H1 (cell line): ENCODE data around the gene CUL9. TPM values are rescaled to one million over a fixed set of nuclear protein-coding genes. Genes with fewer than 3 reads are reported as not detected.

Source experiments
- CTCF ChIA-PET: fragments of 300-600 bp; sonication (Branson Sonifier 250); formaldehyde crosslinking; loops from one replicate; lab custom pipeline; 2021; ENCODE audit not compliant: partially characterized antibody; lab: Charles Lee
- POLR2A ChIA-PET: fragments of 300-600 bp; sonication (Branson Sonifier 250); formaldehyde crosslinking; loops from one replicate; lab custom pipeline; 2021; ENCODE audit warnings: inconsistent platforms; ENCODE audit not compliant: partially characterized antibody; lab: Charles Lee
- DNase-seq, 2 experiments: peaks; one replicate each; pipeline versions ENCODE4 v3.0.0 to v3.0.0-alpha.2; 2010 to 2022; ENCODE audit warnings: low spot score in 2 of 2, low read depth in 1 of 2, mixed read lengths in 1 of 2
- FAIRE-seq: peaks from 2 replicates; lab custom pipeline; 2011; peaks lifted over from hg19 to GRCh38; lab: Jason Lieb, UNC
- H2AFZ ChIP-seq: 2 replicates; pipeline ENCODE4 v1.8.1; 2012; ENCODE audit warnings: low read length, inconsistent platforms
- H2AK5ac ChIP-seq: 2 replicates; pipeline ENCODE4 v1.6.1; 2013; ENCODE audit warnings: low read depth, low read length
- H2BK120ac ChIP-seq: replicated peaks from 2 replicates; pipeline ENCODE3; 2013; ENCODE audit warnings: low read depth, low read length, inconsistent platforms
- H2BK12ac ChIP-seq: 2 replicates; pipeline ENCODE4 v1.6.1; 2013; ENCODE audit warnings: low read depth, low read length
- H2BK15ac ChIP-seq: 2 replicates; pipeline ENCODE4 v1.6.1; 2013; ENCODE audit warnings: low read length
- H2BK20ac ChIP-seq: 2 replicates; pipeline ENCODE4 v1.6.1; 2013; ENCODE audit warnings: low read length
- H2BK5ac ChIP-seq: 2 replicates; pipeline ENCODE4 v1.6.1; 2013; ENCODE audit warnings: low read depth, low read length
- H3K14ac ChIP-seq: 2 replicates; pipeline ENCODE4 v1.6.1; 2013; ENCODE audit warnings: inconsistent platforms; ENCODE audit not compliant: insufficient read length
- H3K18ac ChIP-seq: 2 replicates; pipeline ENCODE4 v1.6.1; 2013; ENCODE audit warnings: low read length; ENCODE audit errors: extremely low read depth
- H3K23ac ChIP-seq: 2 replicates; pipeline ENCODE4 v1.6.1; 2013; ENCODE audit warnings: inconsistent platforms; ENCODE audit not compliant: insufficient read length
- H3K23me2 ChIP-seq: 2 replicates; pipeline ENCODE4 v1.6.1; 2013; ENCODE audit warnings: low read depth, low read length
- H3K27ac ChIP-seq: 2 replicates; pipeline ENCODE4 v1.6.1; 2011; ENCODE audit warnings: low read depth, low read length, inconsistent platforms
- H3K27me3 ChIP-seq, 4 experiments: replicated peaks in 1 of 4; 1 replicate in 1 of 4; 2 replicates in 3 of 4; pipeline versions ENCODE4 v1.6.1 to v1.8.1; 2011 to 2013; ENCODE audit warnings: low read length in 3 of 4, mild to moderate bottlenecking in 3 of 4, inconsistent platforms in 2 of 4, mixed read lengths in 2 of 4, moderate library complexity in 1 of 4; ENCODE audit not compliant: control insufficient read depth in 3 of 4, insufficient read depth in 3 of 4; ENCODE audit errors: extremely low read depth in 1 of 4
- H3K36me3 ChIP-seq, 4 experiments: 2 replicates each; pipeline versions ENCODE4 v1.6.1 to v1.8.1; 2011 to 2013; ENCODE audit warnings: mild to moderate bottlenecking in 4 of 4, low read length in 3 of 4, moderate library complexity in 2 of 4, control low read depth in 1 of 4, inconsistent platforms in 1 of 4; ENCODE audit not compliant: insufficient read depth in 4 of 4, control insufficient read depth in 2 of 4
- H3K4ac ChIP-seq: replicated peaks from 2 replicates; pipeline ENCODE3; 2013; ENCODE audit warnings: low read length, low read depth, mixed read lengths, inconsistent platforms; ENCODE audit not compliant: insufficient read length
- H3K4me1 ChIP-seq, 4 experiments: replicated peaks in 1 of 4; 1 replicate in 1 of 4; 2 replicates in 3 of 4; pipeline versions ENCODE4 v1.6.1 to v1.8.1; 2011 to 2013; ENCODE audit warnings: low read length in 3 of 4, inconsistent platforms in 2 of 4, mixed read lengths in 1 of 4; ENCODE audit not compliant: insufficient read depth in 4 of 4, control insufficient read depth in 3 of 4
- H3K4me2 ChIP-seq, 2 experiments: 2 replicates each; pipeline versions ENCODE4 v1.6.1 to v1.8.1; 2011 to 2013; ENCODE audit warnings: low read depth in 2 of 2, low read length in 2 of 2, control low read depth in 1 of 2, inconsistent platforms in 1 of 2, mild to moderate bottlenecking in 1 of 2; ENCODE audit not compliant: insufficient read depth in 1 of 2
- H3K4me3 ChIP-seq, 4 experiments: fragments of 200-600, 300-600 bp in 1 of 4; sonication (generic), shearing (Covaris generic), sonication (Bioruptor Twin) in 1 of 4; 2 replicates each; pipeline versions ENCODE4 v1.5.1 to v1.8.1; 2011 to 2016; ENCODE audit warnings: low read length in 4 of 4, low read depth in 3 of 4, control low read depth in 2 of 4, inconsistent platforms in 2 of 4, mild to moderate bottlenecking in 2 of 4, mixed read lengths in 1 of 4, moderate library complexity in 1 of 4; ENCODE audit not compliant: insufficient read depth in 2 of 4; ENCODE audit errors: extremely low read depth in 1 of 4
- H3K56ac ChIP-seq: replicated peaks from 2 replicates; pipeline ENCODE3; 2013; ENCODE audit warnings: low read depth, mild to moderate bottlenecking, mixed read lengths, low read length, inconsistent platforms; ENCODE audit not compliant: insufficient read length
- H3K79me1 ChIP-seq: 2 replicates; pipeline ENCODE4 v1.6.1; 2013; ENCODE audit warnings: low read depth, low read length, control low read depth
- H3K79me2 ChIP-seq, 2 experiments: 2 replicates each; pipeline versions ENCODE4 v1.6.1 to v1.8.1; 2012 to 2013; ENCODE audit warnings: low read length in 2 of 2, mild to moderate bottlenecking in 2 of 2, inconsistent platforms in 1 of 2; ENCODE audit not compliant: insufficient read depth in 2 of 2, control insufficient read depth in 1 of 2
- H3K9ac ChIP-seq, 4 experiments: replicated peaks in 1 of 4; 1 replicate in 1 of 4; 2 replicates in 3 of 4; pipeline versions ENCODE4 v1.6.1 to v1.8.1; 2011 to 2013; ENCODE audit warnings: low read depth in 3 of 4, low read length in 3 of 4, control low read depth in 2 of 4, mild to moderate bottlenecking in 2 of 4, moderate library complexity in 2 of 4, inconsistent platforms in 1 of 4; ENCODE audit errors: extremely low read depth in 1 of 4
- H3K9me3 ChIP-seq, 2 experiments: 2 replicates each; pipeline versions ENCODE4 v1.6.1 to v1.8.1; 2012 to 2013; ENCODE audit warnings: mild to moderate bottlenecking in 2 of 2, moderate library complexity in 2 of 2, control low read depth in 1 of 2, inconsistent platforms in 1 of 2, low read depth in 1 of 2, low read length in 1 of 2, mixed read lengths in 1 of 2; ENCODE audit not compliant: insufficient read depth in 2 of 2
- H4K20me1 ChIP-seq, 2 experiments: replicated peaks in 1 of 2; 2 replicates each; pipeline versions ENCODE3 to v1.8.1; 2011 to 2013; ENCODE audit warnings: inconsistent platforms in 2 of 2, low read length in 2 of 2, mild to moderate bottlenecking in 1 of 2; ENCODE audit not compliant: insufficient read depth in 2 of 2, control insufficient read depth in 1 of 2
- H4K5ac ChIP-seq: 2 replicates; pipeline ENCODE4 v1.6.1; 2013; ENCODE audit warnings: low read length, low read depth, mixed read lengths, inconsistent platforms; ENCODE audit not compliant: insufficient read length
- H4K8ac ChIP-seq: 2 replicates; pipeline ENCODE4 v1.8.0; 2013; ENCODE audit warnings: mild to moderate bottlenecking, moderate library complexity, low read length, inconsistent platforms; ENCODE audit not compliant: insufficient read depth; ENCODE audit errors: extremely low read depth
- H4K91ac ChIP-seq: replicated peaks from 2 replicates; pipeline ENCODE3; 2013; ENCODE audit warnings: low read length, mixed read lengths, inconsistent platforms; ENCODE audit not compliant: insufficient read length
- ASH2L ChIP-seq: fragments of 200-600, 300-600 bp; sonication (generic); IDR thresholded peaks from one replicate; pipeline ENCODE4 v1.7.1; 2017; ENCODE audit warnings: low read length
- BRCA1 ChIP-seq: IDR thresholded peaks from 2 replicates; pipeline ENCODE4 v1.6.1; 2012; ENCODE audit warnings: low read depth, low read length, improper control_type of control experiment
- CREB1 ChIP-seq: IDR thresholded peaks from 2 replicates; pipeline ENCODE4 v1.6.1; 2012; ENCODE audit warnings: inconsistent platforms
- EP300 ChIP-seq, 2 experiments: IDR thresholded peaks; 1 replicate in 1 of 2; 2 replicates in 1 of 2; pipeline ENCODE4 v1.6.1; 2011 to 2012; ENCODE audit warnings: low read depth in 2 of 2, low read length in 2 of 2, mild to moderate bottlenecking in 2 of 2, borderline replicate concordance in 1 of 2, inconsistent platforms in 1 of 2, moderate library complexity in 1 of 2
- MAX ChIP-seq: IDR thresholded peaks from 2 replicates; pipeline ENCODE4 v1.6.1; 2012; ENCODE audit warnings: inconsistent platforms
- NANOG ChIP-seq: IDR thresholded peaks from 2 replicates; pipeline ENCODE4 v1.6.1; 2011; ENCODE audit warnings: low read length, low read depth, mild to moderate bottlenecking, inconsistent platforms; ENCODE audit not compliant: insufficient read depth, poor library complexity, severe bottlenecking
- NRF1 ChIP-seq: IDR thresholded peaks from 2 replicates; pipeline ENCODE4 v1.6.1; 2011; ENCODE audit warnings: mild to moderate bottlenecking, low read depth, low read length, improper control_type of control experiment
- POLR2AphosphoS5 ChIP-seq: IDR thresholded peaks from 2 replicates; pipeline ENCODE4 v1.6.1; 2011; ENCODE audit warnings: low read depth, low read length
- RBBP5 ChIP-seq: IDR thresholded peaks from 2 replicates; pipeline ENCODE4 v1.7.1; 2012; ENCODE audit warnings: low read depth, mild to moderate bottlenecking, inconsistent platforms, low read length, moderate library complexity, borderline replicate concordance
- RXRA ChIP-seq: IDR thresholded peaks from 2 replicates; pipeline ENCODE4 v1.6.1; 2011; ENCODE audit warnings: low read depth, mild to moderate bottlenecking, low read length, moderate library complexity; ENCODE audit not compliant: insufficient read depth
- SIRT6 ChIP-seq: IDR thresholded peaks from one replicate; pipeline ENCODE4 v1.7.1; 2012; ENCODE audit warnings: low read length, inconsistent platforms
- SP1 ChIP-seq: IDR thresholded peaks from 2 replicates; pipeline ENCODE4 v1.6.1; 2011; ENCODE audit warnings: low read depth, low read length
- TAF1 ChIP-seq: IDR thresholded peaks from 2 replicates; pipeline ENCODE4 v1.6.1; 2011; ENCODE audit warnings: mild to moderate bottlenecking, low read depth, low read length
- TEAD4 ChIP-seq: IDR thresholded peaks from 2 replicates; pipeline ENCODE4 v1.6.1; 2012; ENCODE audit warnings: low read depth, low read length, inconsistent platforms, mixed read lengths
- ZNF274 ChIP-seq: IDR thresholded peaks from 2 replicates; pipeline ENCODE4 v1.7.0; 2012; ENCODE audit warnings: low read length, borderline replicate concordance; ENCODE audit errors: extremely low read depth
- WGBS, 2 experiments: shearing (Covaris generic) in 1 of 2; methylation state at CpG; one replicate each; pipeline versions ENCODE4 v1.1.6 to v1.1.7; 2013 to 2015; ENCODE audit warnings: low lambda C conversion rate in 2 of 2, mixed read lengths in 2 of 2, inconsistent platforms in 1 of 2, low coverage in 1 of 2, missing lambda C conversion rate in 1 of 2; ENCODE audit not compliant: insufficient replicate concordance in 2 of 2, insufficient coverage in 1 of 2, insufficient read length in 1 of 2; ENCODE audit errors: extremely low coverage in 1 of 2, missing lambda C conversion rate in 1 of 2; 5-methylcytosine and 5-hydroxymethylcytosine counted together
- polyA plus RNA-seq, 7 experiments: library from polyadenylated mRNA; depleted of rRNA in 3 of 7; stranded (reverse) in 5 of 7; unstranded in 2 of 7; fragments of >200 nt in 5 of 7; fragments of 200-250 nt in 2 of 7; gene quantifications; 1 replicate in 5 of 7; 2 replicates in 1 of 7; 4 replicates in 1 of 7; pipeline versions ENCODE4 v1.2.1 to v1.2.3, GENCODE V29; 2011 to 2013; ENCODE audit warnings: missing spikeins in 2 of 7, mixed read lengths in 2 of 7
- total RNA-seq: library from RNA; stranded (reverse); fragmentation: NEBNext Ultra II Directional; extraction: Animal tissue kit (Norgen Biotek cat#: 25700); gene quantifications from 2 replicates; pipeline ENCODE4 v1.2.1, GENCODE V29; 2021

Gene CUL9
- total and polyA plus RNA-seq, 2 of the 8 experiments (the other 6 are each of a cell fraction or from before 2014, with no cell fraction given) = 7.7 to 9.8 TPM

- Histone ChIP-seq H3K79me2 (no peaks in the 10 kb centered on the region), H3K4me3 (no peak overlapping the region), H3K79me1 (no peaks in the 10 kb centered on the region), H4K20me1 (no peaks in the 10 kb centered on the region), H2BK120ac (no peak overlapping the region), H3K4ac (no peak overlapping the region), H2BK20ac (no peak overlapping the region), H3K9me3 (no peaks in the 10 kb centered on the region), H4K8ac (no peak overlapping the region), H3K4me2 (no peak overlapping the region), H2AK5ac (no peak overlapping the region), H3K23ac (no peak overlapping the region), H2AFZ (no peak overlapping the region), H4K91ac (no peak overlapping the region), H3K36me3 (peaks cover 0 to 3% (median 0%) of the 10 kb centered on the region in 4 experiments; a peak in 1 of 8 replicates), H4K5ac (no peak overlapping the region), H2BK5ac (no peak overlapping the region), H3K27ac (no peak overlapping the region), H3K27me3 (no peaks in the 10 kb centered on the region; a peak in 1 of 7 replicates), H2BK15ac (no peak overlapping the region), H3K4me1 (no peaks in the 10 kb centered on the region), H3K14ac (no peak overlapping the region), H3K56ac (no peak overlapping the region), H3K23me2 (peaks cover 2% of the 10 kb centered on the region; the same call in 1 of the 2 replicates), H2BK12ac (no peak overlapping the region), H3K18ac (no peak overlapping the region), H3K9ac (no peak overlapping the region)
- FAIRE-seq (no peak), DNase-seq (no peak)
- 93% methylated on average over 6 of the region's 6 CpGs; no CpG with 5 or more reads in 1 of the 2 experiments for WGBS, 2 experiments
- ChIA-PET POLR2A (no interaction called here), CTCF (interaction anchor here (1.8 kb wide), 1 partner anchor 15 kb away, joined by 5 read pairs; no protein-coding TSS in a partner anchor)
- TF ChIP-seq MAX (no peak), EP300 (IDR thresholded peaks at IDR 0.05; ENCODE audit: borderline replicate concordance in 1 of 2, low read depth in 2 of 2, low read length in 2 of 2) (no peak), POLR2AphosphoS5 (no peak), RXRA (no peak), ASH2L (no peak), RBBP5 (no peak), TAF1 (no peak), ZNF274 (no peak), CREB1 (no peak), BRCA1 (no peak), TEAD4 (no peak), SP1 (no peak), NANOG (no peak), SIRT6 (no peak), NRF1 (no peak)
These were observed 7.8 kb downstream of the CUL9 start for GRCh38 chr6:43189776-43190304.
